Ishikawa (cell line): Measurements from ENCODE around the gene SHD.
A peak's percentile ranks its signal among the peaks of the same experiment; 100 is the strongest.

Experiments
- CREB1 ChIP-seq: IDR thresholded peaks from 2 replicates; pipeline ENCODE4 v1.6.1; 2012; ENCODE audit warnings: low read depth
- EP300 ChIP-seq: IDR thresholded peaks from 2 replicates; pipeline ENCODE4 v1.6.1; 2012; ENCODE audit warnings: borderline replicate concordance
- FOXM1 ChIP-seq: IDR thresholded peaks from 2 replicates; pipeline ENCODE4 v1.6.1; 2012; ENCODE audit warnings: low read depth, borderline replicate concordance
- RAD21 ChIP-seq: IDR thresholded peaks from 2 replicates; pipeline ENCODE4 v1.6.1; 2012; ENCODE audit warnings: low read depth
- TAF1 ChIP-seq: IDR thresholded peaks from 2 replicates; pipeline ENCODE4 v1.6.1; 2012; ENCODE audit warnings: low read depth, mild to moderate bottlenecking
- TF ChIP-seq, protein P1 (sequence below): IDR thresholded peaks from 2 replicates; pipeline ENCODE4 v1.6.1; 2012
- TF ChIP-seq, protein P2 (sequence below): IDR thresholded peaks from 2 replicates; pipeline ENCODE4 v1.6.1; 2012
- TF ChIP-seq, protein P3 (sequence below): IDR thresholded peaks from 2 replicates; pipeline ENCODE4 v1.6.1; 2012; ENCODE audit warnings: low read depth, mild to moderate bottlenecking

DNA sequence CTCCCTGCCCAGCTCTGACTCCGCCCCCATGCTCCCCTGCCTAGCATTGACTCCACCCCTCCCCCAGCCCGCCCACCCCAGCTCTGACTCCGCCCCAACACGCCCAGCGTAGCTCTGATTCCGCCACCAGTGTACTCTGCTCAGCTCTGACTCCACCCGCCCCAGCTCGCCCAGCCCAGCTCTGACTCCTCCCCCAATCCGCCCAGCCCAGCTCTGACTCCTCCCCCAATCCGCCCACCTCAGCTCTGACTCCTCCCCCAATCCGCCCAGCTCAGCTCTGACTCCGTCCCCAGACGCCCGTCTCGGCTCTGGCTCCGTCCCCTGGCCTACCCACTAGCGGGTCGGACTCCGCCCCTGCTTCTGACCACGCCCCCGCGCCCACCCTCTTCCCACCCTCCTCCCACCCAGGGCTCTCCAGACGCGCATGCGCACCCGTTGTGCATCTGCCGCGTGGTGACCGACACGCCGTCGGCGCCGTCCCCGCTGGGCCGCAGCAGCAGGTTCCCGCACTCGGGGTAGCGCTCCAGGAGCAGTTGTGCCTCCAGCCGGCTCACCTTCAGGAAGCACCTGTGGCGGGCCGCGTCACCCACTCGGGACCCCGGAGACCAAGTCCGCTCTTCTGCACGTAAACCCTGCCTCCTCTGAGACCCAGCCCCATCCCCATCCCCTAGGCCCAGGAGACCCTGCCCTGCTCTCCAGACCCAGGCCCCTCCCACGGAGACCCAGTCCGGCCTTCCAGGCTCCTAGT lies 49.4 kb downstream of the SHD start:
- TF ChIP-seq, protein P1, sequence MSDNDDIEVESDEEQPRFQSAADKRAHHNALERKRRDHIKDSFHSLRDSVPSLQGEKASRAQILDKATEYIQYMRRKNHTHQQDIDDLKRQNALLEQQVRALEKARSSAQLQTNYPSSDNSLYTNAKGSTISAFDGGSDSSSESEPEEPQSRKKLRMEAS: peak; percentile 99
- TF ChIP-seq RAD21 (no peak), EP300 (no peak), CREB1 (no peak), FOXM1 (no peak), TAF1 (no peak)
- TF ChIP-seq, protein P2, sequence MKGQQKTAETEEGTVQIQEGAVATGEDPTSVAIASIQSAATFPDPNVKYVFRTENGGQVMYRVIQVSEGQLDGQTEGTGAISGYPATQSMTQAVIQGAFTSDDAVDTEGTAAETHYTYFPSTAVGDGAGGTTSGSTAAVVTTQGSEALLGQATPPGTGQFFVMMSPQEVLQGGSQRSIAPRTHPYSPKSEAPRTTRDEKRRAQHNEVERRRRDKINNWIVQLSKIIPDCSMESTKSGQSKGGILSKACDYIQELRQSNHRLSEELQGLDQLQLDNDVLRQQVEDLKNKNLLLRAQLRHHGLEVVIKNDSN: 0 out of 2 replicates have a peak, but pooled peaks have one; percentile 19
- TF ChIP-seq, protein P3, sequence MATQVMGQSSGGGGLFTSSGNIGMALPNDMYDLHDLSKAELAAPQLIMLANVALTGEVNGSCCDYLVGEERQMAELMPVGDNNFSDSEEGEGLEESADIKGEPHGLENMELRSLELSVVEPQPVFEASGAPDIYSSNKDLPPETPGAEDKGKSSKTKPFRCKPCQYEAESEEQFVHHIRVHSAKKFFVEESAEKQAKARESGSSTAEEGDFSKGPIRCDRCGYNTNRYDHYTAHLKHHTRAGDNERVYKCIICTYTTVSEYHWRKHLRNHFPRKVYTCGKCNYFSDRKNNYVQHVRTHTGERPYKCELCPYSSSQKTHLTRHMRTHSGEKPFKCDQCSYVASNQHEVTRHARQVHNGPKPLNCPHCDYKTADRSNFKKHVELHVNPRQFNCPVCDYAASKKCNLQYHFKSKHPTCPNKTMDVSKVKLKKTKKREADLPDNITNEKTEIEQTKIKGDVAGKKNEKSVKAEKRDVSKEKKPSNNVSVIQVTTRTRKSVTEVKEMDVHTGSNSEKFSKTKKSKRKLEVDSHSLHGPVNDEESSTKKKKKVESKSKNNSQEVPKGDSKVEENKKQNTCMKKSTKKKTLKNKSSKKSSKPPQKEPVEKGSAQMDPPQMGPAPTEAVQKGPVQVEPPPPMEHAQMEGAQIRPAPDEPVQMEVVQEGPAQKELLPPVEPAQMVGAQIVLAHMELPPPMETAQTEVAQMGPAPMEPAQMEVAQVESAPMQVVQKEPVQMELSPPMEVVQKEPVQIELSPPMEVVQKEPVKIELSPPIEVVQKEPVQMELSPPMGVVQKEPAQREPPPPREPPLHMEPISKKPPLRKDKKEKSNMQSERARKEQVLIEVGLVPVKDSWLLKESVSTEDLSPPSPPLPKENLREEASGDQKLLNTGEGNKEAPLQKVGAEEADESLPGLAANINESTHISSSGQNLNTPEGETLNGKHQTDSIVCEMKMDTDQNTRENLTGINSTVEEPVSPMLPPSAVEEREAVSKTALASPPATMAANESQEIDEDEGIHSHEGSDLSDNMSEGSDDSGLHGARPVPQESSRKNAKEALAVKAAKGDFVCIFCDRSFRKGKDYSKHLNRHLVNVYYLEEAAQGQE: no peak
